AG09319 (cell line): ENCODE measurements around the gene C12orf76.

ENCODE experiments used
- DNase-seq: peaks from one replicate; pipeline ENCODE4 v3.0.0-alpha.2; 2010; ENCODE audit warnings: low read depth; ENCODE audit errors: extremely low read depth
- TF ChIP-seq, protein P1 (sequence below): IDR thresholded peaks from 2 replicates; pipeline ENCODE4 v1.5.1; 2011; ENCODE audit warnings: low read depth, mild to moderate bottlenecking, inconsistent platforms, low read length, moderate library complexity

Gene C12orf76

DNA sequence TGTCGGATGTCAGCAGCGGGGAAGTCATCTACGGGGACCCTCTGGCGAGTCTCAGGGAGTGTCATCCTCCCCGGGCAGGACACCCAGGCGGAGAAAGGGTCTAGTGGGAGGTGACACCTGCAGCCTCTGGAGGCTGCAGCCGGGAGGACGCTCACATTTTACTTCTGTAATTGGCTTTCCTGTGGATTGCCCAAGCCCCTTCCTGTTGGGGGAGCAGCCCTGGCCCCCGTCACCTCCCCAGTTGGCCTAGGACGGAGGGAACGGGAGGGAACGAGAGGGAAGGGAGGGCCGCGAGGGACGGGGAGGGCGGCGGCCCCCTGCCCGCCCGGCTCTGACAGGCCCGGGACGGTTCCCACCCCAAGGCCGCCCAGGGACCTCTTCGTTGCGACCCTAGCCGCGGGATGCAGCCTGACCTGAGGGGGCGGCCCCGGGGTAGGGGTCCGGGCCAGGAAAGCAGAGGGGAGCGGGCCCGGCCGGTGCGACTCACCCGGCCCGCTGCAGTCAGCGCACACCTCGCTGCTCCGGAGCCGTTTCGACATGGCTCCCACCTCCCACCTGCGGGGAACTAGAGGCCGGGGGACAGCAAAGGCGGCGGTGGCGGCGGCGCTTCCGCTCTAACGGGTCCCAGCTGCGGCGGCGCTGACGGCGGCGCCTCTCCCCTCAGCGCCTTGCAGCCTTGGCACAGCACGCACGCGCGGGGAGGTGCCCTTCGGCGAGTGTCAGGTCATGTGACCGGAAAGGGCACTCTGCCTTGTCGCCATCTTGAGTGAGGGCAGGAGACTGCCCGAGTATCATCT, 52.4 kb downstream of the C12orf76 start, which contains the start of gene GIT2:
GIT2 (minus strand) TSS at position 683 of the 797 bp plus-strand sequence; CDS start at position 539, 144 bp downstream.
- DNase-seq: peak; percentile 66
- TF ChIP-seq, protein P1, sequence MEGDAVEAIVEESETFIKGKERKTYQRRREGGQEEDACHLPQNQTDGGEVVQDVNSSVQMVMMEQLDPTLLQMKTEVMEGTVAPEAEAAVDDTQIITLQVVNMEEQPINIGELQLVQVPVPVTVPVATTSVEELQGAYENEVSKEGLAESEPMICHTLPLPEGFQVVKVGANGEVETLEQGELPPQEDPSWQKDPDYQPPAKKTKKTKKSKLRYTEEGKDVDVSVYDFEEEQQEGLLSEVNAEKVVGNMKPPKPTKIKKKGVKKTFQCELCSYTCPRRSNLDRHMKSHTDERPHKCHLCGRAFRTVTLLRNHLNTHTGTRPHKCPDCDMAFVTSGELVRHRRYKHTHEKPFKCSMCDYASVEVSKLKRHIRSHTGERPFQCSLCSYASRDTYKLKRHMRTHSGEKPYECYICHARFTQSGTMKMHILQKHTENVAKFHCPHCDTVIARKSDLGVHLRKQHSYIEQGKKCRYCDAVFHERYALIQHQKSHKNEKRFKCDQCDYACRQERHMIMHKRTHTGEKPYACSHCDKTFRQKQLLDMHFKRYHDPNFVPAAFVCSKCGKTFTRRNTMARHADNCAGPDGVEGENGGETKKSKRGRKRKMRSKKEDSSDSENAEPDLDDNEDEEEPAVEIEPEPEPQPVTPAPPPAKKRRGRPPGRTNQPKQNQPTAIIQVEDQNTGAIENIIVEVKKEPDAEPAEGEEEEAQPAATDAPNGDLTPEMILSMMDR: no peak

DNA sequence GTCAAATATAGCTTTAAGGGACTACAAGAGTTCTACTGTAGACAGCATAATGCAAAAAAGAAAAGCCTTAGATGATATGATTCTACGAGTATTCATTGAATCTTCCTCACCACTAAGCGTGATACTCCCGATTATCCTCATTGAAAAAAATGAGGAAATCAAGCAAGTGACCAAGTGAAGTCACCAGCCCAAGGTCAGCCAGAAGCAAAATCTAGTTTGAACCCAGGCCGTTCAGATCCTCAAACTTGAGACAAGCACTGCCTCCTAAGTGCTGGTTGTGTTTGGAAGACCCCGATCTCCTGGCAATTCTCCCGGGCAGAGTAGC, 53.0 kb downstream of the C12orf76 start:
- TF ChIP-seq, protein P1: no peak
- DNase-seq: no peak

DNA sequence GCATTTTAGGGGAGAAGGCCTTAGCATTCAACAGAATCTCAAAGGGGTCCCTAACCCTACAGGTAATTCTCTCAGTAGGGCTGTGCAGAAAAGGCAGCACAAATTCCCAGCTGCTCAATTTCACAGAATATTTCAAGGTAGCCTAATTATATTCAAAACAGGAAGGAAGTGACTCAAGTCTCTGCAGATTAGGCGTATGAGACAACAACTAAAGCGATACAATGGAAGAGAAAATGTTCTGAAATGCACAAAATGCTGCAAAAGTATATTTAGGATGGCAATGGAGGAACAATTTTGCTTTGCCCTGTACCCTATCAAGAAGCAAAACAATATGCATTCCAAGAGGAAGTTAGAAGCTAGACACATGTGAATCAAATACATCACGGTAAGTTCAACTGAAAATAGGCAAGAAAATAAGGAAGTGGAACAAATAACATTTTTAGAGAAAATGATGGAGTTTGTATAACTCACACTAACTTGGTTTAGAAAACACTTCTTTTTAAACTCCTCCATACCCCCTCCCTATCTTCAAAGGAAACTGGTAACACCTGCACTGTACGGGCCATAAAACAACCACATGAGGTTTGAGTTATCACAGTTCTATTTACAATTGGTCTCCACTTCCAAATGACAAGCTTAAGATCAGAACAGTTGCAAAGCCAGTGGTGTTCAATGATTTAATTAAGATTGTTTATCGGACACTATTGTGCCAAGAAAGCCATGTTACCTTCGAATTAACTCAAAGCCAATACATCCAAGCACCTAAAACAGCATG, 53.7 kb downstream of the C12orf76 start:
- TF ChIP-seq, protein P1: no peak
- DNase-seq: no peak

DNA sequence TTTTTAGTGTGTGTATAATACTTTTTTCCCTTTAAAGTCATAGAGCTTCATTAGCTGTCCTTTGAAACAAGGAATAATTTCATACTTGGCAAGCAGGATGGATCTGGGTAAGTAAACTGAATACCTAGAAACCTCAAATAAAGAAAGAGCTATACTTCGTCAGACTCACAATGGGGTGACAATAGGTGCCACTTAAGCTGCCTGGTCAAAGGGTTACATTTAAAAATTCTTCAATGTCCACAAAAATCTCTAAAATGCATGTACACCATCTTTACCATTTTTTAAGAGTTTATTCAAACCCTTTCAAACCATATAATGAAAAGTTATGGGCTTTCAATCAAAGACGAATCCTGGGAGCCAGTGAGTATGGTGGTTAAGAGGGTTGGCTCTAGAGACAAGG, 55.2 kb downstream of the C12orf76 start:
- TF ChIP-seq, protein P1: no peak

DNA sequence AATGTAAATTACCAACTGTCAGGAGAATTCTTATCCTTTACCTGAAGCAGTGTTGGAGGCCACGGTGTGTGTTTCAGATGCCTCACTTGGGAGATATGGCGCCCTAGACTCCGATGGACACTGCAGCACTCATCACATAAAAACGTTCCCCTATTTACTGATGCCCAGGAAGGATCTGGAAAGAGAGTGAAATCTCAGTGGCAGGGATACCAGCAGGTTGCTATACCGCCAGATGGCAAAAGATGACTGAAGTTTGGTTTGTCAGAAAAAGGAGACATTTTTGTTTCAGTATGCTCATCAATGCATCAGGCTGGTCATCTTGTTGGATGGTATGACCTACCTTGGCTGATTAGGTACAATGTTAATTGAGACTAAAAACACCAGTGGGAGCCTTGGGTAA, 56.7 kb downstream of the C12orf76 start:
- DNase-seq: no peak
- TF ChIP-seq, protein P1: no peak

More for the DNA sequence above, 55.2 kb downstream of the C12orf76 start:
- no peak for DNase-seq
